ENCODE measurements around the gene UBE3C. TPM values are rescaled to one million over a fixed set of nuclear protein-coding genes. Genes with fewer than 3 reads are reported as not detected.

Gene UBE3C
- total and polyA plus RNA-seq, 9 of the 15 experiments (the other 6 are each of a cell fraction or from before 2014, with no cell fraction given) = 9.6 to 91.7 (median 75.4) TPM

DNA sequence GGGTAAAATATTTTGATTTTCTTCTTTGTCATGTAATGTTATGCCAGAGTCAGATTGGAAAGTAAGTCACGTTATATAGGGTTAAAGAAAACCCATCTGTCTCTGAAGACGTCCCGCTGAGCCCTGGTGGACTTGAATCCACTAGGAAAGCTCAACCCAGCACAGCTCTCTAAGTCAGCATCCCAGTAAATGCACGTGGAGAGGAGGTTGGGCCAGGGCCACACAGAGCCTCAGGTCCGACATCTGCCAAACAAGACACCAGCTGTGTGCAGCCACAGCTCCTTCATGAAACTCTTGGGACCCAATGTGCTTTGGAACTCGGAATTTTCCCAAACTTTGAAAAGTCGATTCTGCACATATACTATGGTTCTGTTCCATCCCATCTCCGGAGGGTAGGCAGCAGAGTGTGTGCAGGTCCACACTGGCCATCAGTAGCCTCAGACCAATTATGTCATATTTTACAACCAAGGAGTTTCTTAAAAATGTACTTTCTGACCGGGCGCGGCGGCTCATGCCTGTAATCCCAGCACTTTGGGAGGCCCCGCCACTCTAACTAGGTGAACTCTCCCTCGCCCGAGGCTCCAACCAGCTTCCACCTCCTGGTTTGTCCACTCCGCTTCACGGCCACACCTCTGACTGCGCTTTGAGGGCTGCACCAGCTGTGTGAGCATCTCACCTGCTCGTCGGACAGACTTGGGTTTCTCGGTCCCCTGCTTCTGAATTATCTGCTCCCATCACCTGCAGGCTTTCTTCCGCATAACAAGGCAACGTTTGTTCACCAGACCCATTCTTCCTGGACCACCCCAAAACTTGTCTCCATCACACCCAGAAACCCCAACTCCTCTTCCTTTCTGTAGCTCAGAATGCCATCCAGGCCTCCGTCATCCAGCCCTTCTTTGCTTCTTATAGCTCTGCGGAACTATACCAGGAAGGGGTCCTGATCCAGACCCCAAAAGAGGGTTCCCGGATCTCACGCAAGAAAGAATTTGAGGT, 168.4 kb downstream of the UBE3C start:
- POLR2A ChIA-PET = interaction anchor here (0.6 to 1.7 kb wide), 11 partner anchors 9 to 381 kb away, joined by 3 to 6 read pairs (median 3); no protein-coding TSS in a partner anchor
- FAIRE-seq = peak; percentile 15
- peak overlapping the region; percentile 81 for H2AFZ ChIP-seq (ENCODE audit: low read depth, low read length)
- intact Hi-C loops (cut with micrococcal nuclease) = no loop called here
- CTCF ChIA-PET (ENCODE audit: low intra/inter-chr PET ratio) = no interaction called here
- H3K27me3 ChIP-seq (ENCODE audit: control insufficient read depth in 2 of 2, insufficient read depth in 2 of 2, low read length in 2 of 2) = no peaks in the 10 kb centered on the region
- H3K9ac ChIP-seq (ENCODE audit: insufficient read depth in 1 of 2, low read depth in 2 of 2, low read length in 2 of 2) = peak overlapping the region in 1 of 2 experiments; percentile 54; a peak in 2 of 4 replicates
- peak overlapping the region; percentile 67 for H3K4me2 ChIP-seq (ENCODE audit: insufficient read depth, low read length)
- H3K79me2 ChIP-seq (ENCODE audit: control insufficient read depth, insufficient read depth, low read length) = no peaks in the 10 kb centered on the region
- in situ Hi-C loops (cut with MboI) = no loop called here
- 47% methylated on average over 27 of the region's 27 CpGs for WGBS (ENCODE audit: insufficient coverage, low coverage, missing lambda C conversion rate)
- DNase-seq (ENCODE audit: extremely low read depth in 1 of 4, low spot score in 3 of 4) = peak in 2 of 4 experiments; percentile 15 to 32
- no peaks in the 10 kb centered on the region for H3K9me1 ChIP-seq (ENCODE audit: control insufficient read depth, insufficient read depth, low read length)
- H3K36me3 ChIP-seq (ENCODE audit: control insufficient read depth, insufficient read depth, low read length) = no peaks in the 10 kb centered on the region
- BruUV-seq (replicated peaks) = no TSS peak
- no peaks in the 10 kb centered on the region for H3K9me3 ChIP-seq (replicated peaks; ENCODE audit: control insufficient read depth, insufficient read depth, low read depth, low read length)
- H3K4me3 ChIP-seq = no peak overlapping the region
- H3K4me1 ChIP-seq (replicated peaks in 1 of 2; ENCODE audit: control insufficient read depth in 2 of 2, insufficient read depth in 2 of 2, low read length in 2 of 2) = peaks cover 12 to 16% of the 10 kb centered on the region in 2 experiments; a peak in 4 of 5 replicates
- H4K20me1 ChIP-seq (replicated peaks; ENCODE audit: control insufficient read depth, insufficient read depth, low read length) = no peaks in the 10 kb centered on the region
- H3K27ac ChIP-seq (ENCODE audit: extremely low read depth, low read depth, low read length) = 0 out of 3 replicates have a peak overlapping the region, but pooled peaks have one; percentile 5
- ATAC-seq = peak; percentile 12
- no peak for TF ChIP-seq BRCA1 (IDR thresholded peaks at IDR 0.05)
- TF ChIP-seq BRCA1 (CRISPR knock-in tag; IDR thresholded peaks at IDR 0.05) = 0 out of 2 replicates have a peak, but pooled peaks have one; percentile 62
- TF ChIP-seq TOE1 (IDR thresholded peaks at IDR 0.05; ENCODE audit: borderline replicate concordance) = no peak
- TF ChIP-seq TOE1 (CRISPR knock-in tag; IDR thresholded peaks at IDR 0.05; ENCODE audit: borderline replicate concordance, low read depth) = no peak
- no peak for TF ChIP-seq HLTF (IDR thresholded peaks at IDR 0.05)
- TF ChIP-seq SMARCA5 (IDR thresholded peaks at IDR 0.05) = peak; percentile 72; the same call in 1 of the 2 replicates
- TF ChIP-seq RBFOX2 (IDR thresholded peaks at IDR 0.05; ENCODE audit: low read depth, low read length) = 0 out of 2 replicates have a peak, but pooled peaks have one; percentile 22
- TF ChIP-seq MYBL2 (IDR thresholded peaks at IDR 0.05; ENCODE audit: low read depth) = no peak
- TF ChIP-seq MYBL2 (CRISPR knock-in tag; IDR thresholded peaks at IDR 0.05; ENCODE audit: borderline replicate concordance) = no peak
- 0 out of 2 replicates have a peak, but pooled peaks have one; percentile 0 for TF ChIP-seq CREM (IDR thresholded peaks at IDR 0.05; ENCODE audit: low read depth)
- TF ChIP-seq ZEB2 (IDR thresholded peaks at IDR 0.05) = peak; percentile 58; the same call in 1 of the 2 replicates
- no peak for TF ChIP-seq ZBTB43 (CRISPR knock-in tag; IDR thresholded peaks at IDR 0.05)
- no peak for TF ChIP-seq ZNF551 (CRISPR knock-in tag; IDR thresholded peaks at IDR 0.05)
- TF ChIP-seq KDM5B (IDR thresholded peaks at IDR 0.05; ENCODE audit: insufficient replicate concordance, low read depth, low read length) = no peak
- TF ChIP-seq, protein P1, sequence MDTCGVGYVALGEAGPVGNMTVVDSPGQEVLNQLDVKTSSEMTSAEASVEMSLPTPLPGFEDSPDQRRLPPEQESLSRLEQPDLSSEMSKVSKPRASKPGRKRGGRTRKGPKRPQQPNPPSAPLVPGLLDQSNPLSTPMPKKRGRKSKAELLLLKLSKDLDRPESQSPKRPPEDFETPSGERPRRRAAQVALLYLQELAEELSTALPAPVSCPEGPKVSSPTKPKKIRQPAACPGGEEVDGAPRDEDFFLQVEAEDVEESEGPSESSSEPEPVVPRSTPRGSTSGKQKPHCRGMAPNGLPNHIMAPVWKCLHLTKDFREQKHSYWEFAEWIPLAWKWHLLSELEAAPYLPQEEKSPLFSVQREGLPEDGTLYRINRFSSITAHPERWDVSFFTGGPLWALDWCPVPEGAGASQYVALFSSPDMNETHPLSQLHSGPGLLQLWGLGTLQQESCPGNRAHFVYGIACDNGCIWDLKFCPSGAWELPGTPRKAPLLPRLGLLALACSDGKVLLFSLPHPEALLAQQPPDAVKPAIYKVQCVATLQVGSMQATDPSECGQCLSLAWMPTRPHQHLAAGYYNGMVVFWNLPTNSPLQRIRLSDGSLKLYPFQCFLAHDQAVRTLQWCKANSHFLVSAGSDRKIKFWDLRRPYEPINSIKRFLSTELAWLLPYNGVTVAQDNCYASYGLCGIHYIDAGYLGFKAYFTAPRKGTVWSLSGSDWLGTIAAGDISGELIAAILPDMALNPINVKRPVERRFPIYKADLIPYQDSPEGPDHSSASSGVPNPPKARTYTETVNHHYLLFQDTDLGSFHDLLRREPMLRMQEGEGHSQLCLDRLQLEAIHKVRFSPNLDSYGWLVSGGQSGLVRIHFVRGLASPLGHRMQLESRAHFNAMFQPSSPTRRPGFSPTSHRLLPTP (IDR thresholded peaks at IDR 0.05; ENCODE audit: borderline replicate concordance, extremely low read depth, insufficient read length) = no peak
- no peak for TF ChIP-seq KAT8 (IDR thresholded peaks at IDR 0.05; ENCODE audit: low read depth)
- TF ChIP-seq DDX20 (tag; IDR thresholded peaks at IDR 0.05; ENCODE audit: low read depth) = no peak

All from K562 (cell line).